C4-2B (cell line): ENCODE results near the gene LRP1B.

Experiments used
- H3K27ac ChIP-seq: fragments of 450-650 bp; 2 replicates; pipeline ENCODE4 v1.5.1; 2017
- CTCF ChIP-seq: fragments of 450-650 bp; conservative IDR thresholded peaks from 2 replicates; pipeline ENCODE4 v1.5.1; 2017; ENCODE audit warnings: mild to moderate bottlenecking
- ZFX ChIP-seq: fragments of 450-650 bp; IDR thresholded peaks from 2 replicates; pipeline ENCODE4 v1.6.1; 2017

Gene LRP1B

DNA sequence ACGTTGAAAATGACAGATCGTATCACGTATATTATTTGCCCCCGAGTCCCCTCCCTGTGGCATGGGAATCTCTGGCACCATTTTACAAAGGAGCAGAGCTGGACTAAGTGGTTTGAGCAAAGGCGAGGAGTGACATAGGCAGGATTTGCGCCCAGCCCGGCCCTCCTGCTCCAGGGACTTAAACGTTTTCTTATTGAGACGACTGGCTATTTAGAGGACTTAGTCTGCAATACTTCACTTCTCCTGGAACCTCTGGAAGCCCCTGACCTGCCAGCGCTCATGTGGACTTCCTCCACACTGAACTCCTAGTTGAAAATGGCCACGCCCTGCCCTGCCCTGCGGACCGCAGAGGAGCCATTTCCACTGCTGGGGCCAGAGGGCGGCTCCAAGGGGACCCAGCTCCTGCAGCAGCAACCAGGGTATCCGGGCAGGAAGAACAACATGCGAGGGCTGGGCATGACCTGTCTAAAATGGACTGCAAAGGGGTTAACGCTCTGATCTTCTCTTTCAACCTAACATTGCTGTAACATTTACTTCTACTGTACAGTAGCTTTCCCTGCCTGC is 690.7 kb downstream of the LRP1B start:
- no peak for TF ChIP-seq CTCF
- no peak for TF ChIP-seq ZFX
- no peak overlapping the region for H3K27ac ChIP-seq

DNA sequence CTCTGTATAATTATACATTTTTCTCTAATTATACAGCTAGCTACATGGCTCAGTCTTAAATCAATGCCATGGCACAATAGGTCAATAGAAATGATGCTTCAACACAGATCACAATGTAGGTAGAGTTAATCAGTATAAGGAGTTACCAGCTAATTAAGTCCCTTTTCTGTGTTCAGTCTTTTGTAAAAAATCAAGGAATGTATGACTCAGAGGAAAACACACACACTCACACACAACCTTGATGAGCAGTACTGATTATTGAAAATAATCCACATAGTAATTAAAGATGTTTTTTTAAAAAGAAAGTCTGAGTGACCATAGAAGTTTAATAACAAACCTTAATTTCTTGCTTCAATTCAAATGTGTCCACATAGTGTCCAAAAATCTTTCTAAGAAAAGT is 691.3 kb downstream of the LRP1B start:
- TF ChIP-seq CTCF (no peak), ZFX (no peak)
- H3K27ac ChIP-seq, result no peak overlapping the region

- no peak overlapping the region for H3K27ac ChIP-seq
- no peak for TF ChIP-seq ZFX
- TF ChIP-seq CTCF, result no peak
These were observed 692.3 kb downstream of the LRP1B start for GRCh38 chr2:141438536-141438935.

DNA sequence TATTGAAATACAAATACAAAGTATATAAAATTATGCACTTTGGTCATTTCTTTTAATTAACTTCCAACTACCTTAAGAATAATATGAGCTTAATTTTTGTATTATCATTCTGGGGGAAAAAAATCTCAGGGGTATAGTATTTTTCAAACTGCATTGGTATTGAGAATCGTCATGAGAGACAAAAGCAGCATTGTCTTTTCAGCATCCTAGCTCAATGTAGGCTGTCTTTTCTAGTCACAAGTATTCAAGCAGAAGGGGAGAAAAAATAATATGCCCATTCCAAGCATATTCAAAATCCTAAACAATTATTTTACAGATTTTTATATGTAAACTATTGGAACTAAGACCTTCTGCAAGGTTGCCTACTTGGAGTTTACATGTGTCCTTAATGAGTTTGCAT is 693.3 kb downstream of the LRP1B start:
- TF ChIP-seq ZFX (no peak), CTCF (no peak)

GRCh38 chr2:141423124-141423523 is 707.7 kb downstream of the LRP1B start:
- no peak overlapping the region for H3K27ac ChIP-seq
- no peak for TF ChIP-seq CTCF
- TF ChIP-seq ZFX, result no peak

More for the DNA sequence above, 693.3 kb downstream of the LRP1B start:
- H3K27ac ChIP-seq, result no peak overlapping the region

DNA sequence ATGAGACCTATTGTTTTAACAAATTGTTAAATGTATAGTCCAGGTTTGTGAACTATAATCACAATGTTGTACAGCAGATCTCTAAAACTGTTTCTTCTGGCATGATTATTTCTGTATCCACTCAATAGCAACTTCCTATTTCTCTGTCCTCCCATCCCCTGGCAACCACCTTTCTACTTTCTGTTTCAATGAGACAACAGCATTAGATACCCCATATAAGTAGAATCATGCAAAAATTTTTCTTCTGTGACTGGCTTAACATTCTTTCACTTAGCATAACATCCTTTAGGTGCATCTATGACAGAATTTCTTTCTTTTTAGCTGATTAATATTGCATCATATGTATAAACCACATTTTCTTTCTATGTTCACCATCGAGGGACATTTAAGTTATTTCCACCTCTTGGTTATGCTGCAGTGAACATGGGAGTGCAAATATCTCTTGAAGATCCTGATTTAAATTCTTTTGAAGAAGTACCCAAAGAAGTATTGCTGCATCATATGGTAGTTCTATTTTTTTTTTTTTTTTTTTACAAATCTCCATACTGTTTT is 713.5 kb downstream of the LRP1B start:
- TF ChIP-seq CTCF, result no peak
- no peak for TF ChIP-seq ZFX
- no peak overlapping the region for H3K27ac ChIP-seq

- no peak overlapping the region for H3K27ac ChIP-seq
- TF ChIP-seq CTCF, result no peak
- no peak for TF ChIP-seq ZFX
These were observed 719.4 kb downstream of the LRP1B start for GRCh38 chr2:141411419-141411818.
